Choroid plexus epithelial cell (primary cell): Measurements from ENCODE around the gene RIC3.

ENCODE experiments used
- DNase-seq: peaks from one replicate; pipeline ENCODE4 v3.0.0-alpha.2; 2010; ENCODE audit warnings: low read depth
- H3K4me3 ChIP-seq: 2 replicates; pipeline ENCODE4 v1.5.1; 2011; ENCODE audit warnings: low read depth, mild to moderate bottlenecking, control low read depth, low read length, moderate library complexity
- TF ChIP-seq, protein P1 (sequence below): conservative IDR thresholded peaks from 2 replicates; pipeline ENCODE4 v1.5.1; 2011; ENCODE audit warnings: low read depth, mild to moderate bottlenecking, control low read depth, inconsistent platforms, low read length, moderate library complexity

Gene RIC3

DNA sequence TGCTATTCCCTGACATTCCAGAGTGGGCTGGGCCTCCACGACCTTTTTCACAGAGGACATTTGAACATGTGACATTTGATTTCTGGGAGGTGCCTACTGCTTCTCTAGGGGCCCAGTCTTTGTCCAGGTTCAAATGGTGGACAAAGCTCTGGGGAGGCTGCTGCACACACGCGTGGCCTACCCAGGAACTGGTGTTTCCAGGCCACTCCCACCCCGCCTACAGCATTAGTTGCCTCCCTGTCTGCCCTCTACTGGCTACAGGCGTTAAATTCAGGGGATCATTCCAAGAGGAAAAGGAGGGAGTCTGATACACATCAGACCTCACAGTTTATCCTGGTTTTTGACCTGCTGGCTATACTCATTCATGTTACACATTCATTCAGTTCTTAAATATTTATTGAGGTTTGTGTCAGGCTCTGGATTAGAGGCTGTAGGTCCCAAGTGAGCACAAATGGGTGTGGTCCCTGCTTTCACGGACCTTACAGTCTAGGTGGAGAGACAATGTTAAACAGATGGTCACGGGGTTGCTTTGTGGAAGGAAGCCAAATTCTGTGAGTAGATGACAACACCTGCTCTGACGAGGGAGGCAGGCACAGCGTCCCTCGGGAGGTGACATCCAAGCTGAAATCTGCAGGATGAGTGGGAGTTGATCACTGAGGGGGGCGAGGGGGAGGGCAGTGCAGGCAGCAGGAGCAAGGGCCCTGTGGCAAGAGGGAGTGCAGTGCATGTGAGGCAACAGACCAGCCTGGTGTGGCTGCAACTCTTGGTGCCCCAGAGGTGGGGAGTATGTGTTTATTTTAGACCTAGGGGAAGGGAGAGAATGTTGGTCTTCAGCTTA is 76.0 kb downstream of the RIC3 start:
- H3K4me3 ChIP-seq: no peak overlapping the region
- TF ChIP-seq, protein P1, sequence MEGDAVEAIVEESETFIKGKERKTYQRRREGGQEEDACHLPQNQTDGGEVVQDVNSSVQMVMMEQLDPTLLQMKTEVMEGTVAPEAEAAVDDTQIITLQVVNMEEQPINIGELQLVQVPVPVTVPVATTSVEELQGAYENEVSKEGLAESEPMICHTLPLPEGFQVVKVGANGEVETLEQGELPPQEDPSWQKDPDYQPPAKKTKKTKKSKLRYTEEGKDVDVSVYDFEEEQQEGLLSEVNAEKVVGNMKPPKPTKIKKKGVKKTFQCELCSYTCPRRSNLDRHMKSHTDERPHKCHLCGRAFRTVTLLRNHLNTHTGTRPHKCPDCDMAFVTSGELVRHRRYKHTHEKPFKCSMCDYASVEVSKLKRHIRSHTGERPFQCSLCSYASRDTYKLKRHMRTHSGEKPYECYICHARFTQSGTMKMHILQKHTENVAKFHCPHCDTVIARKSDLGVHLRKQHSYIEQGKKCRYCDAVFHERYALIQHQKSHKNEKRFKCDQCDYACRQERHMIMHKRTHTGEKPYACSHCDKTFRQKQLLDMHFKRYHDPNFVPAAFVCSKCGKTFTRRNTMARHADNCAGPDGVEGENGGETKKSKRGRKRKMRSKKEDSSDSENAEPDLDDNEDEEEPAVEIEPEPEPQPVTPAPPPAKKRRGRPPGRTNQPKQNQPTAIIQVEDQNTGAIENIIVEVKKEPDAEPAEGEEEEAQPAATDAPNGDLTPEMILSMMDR: peak; percentile 88
- DNase-seq: peak; percentile 82

DNA sequence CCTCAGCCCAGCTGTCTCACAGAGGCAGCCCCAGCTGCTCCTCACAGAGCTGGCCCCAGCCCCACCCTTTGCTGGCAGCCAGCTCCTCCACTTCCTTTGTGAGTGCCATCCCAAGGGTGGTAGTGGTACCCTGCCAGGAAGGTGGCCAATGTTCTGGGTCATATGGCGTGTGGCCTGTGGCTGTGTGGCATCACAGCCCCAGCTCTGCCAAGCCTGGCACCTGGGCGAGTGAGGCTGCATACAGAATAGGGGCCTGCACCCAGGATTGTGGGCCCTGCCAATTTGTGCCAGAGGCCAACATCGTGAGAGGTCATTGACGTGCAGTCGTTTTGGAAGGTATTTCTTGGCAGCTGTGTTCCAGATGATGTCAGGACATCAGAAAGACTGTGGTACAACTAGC is 77.1 kb downstream of the RIC3 start:
- TF ChIP-seq, protein P1: no peak
- H3K4me3 ChIP-seq: no peak overlapping the region
- DNase-seq: no peak

DNA sequence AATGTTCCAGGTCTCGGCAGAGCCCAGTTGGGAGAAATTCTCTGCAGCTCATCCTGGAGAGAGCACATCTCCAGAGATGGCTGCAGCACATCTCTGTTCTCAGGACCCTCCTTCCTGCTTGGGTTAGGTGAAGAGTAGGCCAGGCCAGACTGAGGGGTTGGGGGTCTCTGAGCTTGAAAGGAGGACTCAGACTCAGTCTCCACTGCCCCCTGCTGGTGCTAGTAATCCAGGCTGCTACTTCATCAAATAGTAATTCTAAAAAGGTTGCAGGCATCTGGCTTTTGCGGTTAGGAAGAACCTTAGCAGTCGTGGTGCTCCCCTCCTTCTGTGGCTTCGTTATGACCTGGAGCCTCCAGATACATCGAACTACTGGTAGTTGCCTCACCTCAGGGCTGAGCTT is 78.1 kb downstream of the RIC3 start:
- no peak overlapping the region for H3K4me3 ChIP-seq
- peak; percentile 59 for DNase-seq
- TF ChIP-seq, protein P1: peak; percentile 82

DNA sequence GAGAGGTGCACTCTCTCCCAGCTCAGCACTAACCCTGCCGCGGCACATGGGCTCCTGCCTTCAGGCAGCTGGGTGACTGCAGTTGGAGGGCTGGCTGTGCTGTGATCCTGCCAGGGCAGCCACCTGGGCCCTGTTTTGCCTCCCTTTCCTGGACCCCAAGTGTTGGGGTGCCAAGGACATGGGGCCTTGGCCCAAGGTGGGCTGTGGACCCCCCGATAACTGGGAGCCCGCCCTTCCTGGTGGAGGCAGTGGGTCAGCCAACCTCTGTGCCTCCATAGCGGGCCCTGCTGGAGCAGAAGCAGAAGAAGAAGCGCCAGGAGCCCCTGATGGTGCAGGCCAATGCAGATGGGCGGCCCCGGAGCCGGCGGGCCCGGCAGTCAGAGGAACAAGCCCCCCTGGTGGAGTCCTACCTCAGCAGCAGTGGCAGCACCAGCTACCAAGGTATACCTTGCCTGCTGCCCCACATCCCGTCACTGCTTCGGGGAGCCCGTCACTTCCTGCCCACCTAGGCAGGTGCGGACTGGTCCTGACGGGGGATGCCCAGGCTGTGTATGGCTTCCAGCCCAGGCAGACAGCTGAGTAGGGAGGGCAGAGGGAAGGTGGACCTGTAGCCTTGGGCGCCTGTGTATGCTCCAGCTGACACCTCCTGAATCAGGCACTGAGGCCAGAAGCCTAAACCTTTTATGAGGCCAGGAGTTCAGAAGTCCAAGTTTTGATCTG is 78.9 kb downstream of the RIC3 start:
- H3K4me3 ChIP-seq: no peak overlapping the region
- no peak for DNase-seq
- TF ChIP-seq, protein P1: no peak

DNA sequence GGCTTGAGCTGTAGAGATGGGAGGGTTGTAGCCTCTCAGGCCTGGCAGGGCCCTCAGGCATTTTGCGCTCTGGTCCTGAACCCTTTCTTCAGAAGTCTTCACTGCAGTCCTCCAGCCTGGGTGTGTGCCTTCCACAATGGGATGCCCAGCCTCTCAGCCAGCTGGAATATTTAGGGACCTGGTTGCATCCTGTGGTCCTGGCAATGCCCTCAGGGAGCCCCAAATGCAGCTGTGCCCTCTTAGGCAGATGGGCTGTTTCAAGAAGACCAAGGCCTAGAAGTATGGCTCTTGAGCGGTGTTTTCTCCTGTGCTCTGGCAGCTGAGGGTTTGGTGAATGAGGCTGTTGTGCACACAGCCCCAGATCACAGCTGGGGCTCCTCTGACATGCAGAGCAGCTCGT is 81.1 kb downstream of the RIC3 start:
- DNase-seq: no peak
- H3K4me3 ChIP-seq: no peak overlapping the region
- TF ChIP-seq, protein P1: no peak

DNA sequence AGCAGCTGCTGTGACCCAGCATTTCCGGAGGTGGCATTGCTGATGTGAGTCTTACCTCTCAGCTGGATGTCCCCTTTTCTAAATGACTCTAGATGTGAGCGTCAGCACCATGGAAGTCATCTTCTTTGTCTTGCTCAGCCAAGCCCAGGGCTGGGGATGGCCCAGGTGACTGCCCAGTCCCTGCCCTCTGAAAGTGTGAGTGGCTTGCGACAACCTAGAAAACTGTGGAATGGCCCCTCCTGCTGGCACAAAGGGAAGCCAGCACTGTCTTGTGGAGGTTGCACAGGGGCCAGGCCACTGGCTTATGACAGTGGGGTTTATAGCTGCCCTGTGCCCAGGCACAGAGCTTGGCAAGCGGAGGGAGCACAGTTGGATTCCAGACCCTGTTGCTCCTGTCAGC is 81.6 kb downstream of the RIC3 start:
- no peak for DNase-seq
- H3K4me3 ChIP-seq: no peak overlapping the region
- TF ChIP-seq, protein P1: peak; percentile 46
